Astrocyte of the cerebellum (primary cell): Measurements from ENCODE around the gene PCDHGA11.
"Not testable (repeated sequence)": the region's sequence is repeated elsewhere in the genome, so short reads cannot be mapped to it uniquely, and the experiment has no call there.

Experiments used
- DNase-seq: peaks from one replicate; pipeline ENCODE4 v3.0.0-alpha.2; 2011; ENCODE audit warnings: low read depth
- H3K4me3 ChIP-seq: 2 replicates; pipeline ENCODE4 v1.5.1; 2011; ENCODE audit warnings: mild to moderate bottlenecking, low read depth, low read length, moderate library complexity
- CTCF ChIP-seq: IDR thresholded peaks from 2 replicates; pipeline ENCODE4 v1.5.1; 2012; ENCODE audit warnings: low read length, low read depth, moderate library complexity, mild to moderate bottlenecking; ENCODE audit errors: missing control alignments
- in situ Hi-C: cut with HindIII; loops from 2 replicates; pipeline ENCODE4 v1.10.0; 2017; ENCODE audit warnings: low sequenced_read_pairs

PCDHGA11 gene

GRCh38 chr5:141392429-141393198 is 28.2 kb upstream of the PCDHGA11 start, which contains the start of gene PCDHGA8:
Gene PCDHGA8, plus strand, starts transcription at chr5:141392633. Its CDS starts 181 bp downstream, at chr5:141392814.
- in situ Hi-C loops, result no loop called here
- H3K4me3 ChIP-seq, result no peak within 1 kb of the TSS
- peak; percentile 9 for TF ChIP-seq CTCF
- DNase-seq, result no peak

GRCh38 chr5:141393267-141393666 is 27.6 kb upstream of the PCDHGA11 start:
- in situ Hi-C loops, result no loop called here
- no peak for TF ChIP-seq CTCF
- DNase-seq, result no peak
- no peak overlapping the region for H3K4me3 ChIP-seq

GRCh38 chr5:141394401-141395187 is 26.3 kb upstream of the PCDHGA11 start:
- DNase-seq, H3K4me3 ChIP-seq, in situ Hi-C loops: not testable (repeated sequence)

GRCh38 chr5:141397756-141398551 is 22.9 kb upstream of the PCDHGA11 start, which contains the start of gene PCDHGB5:
Gene PCDHGB5, plus strand, starts transcription at chr5:141397947. Its CDS starts 181 bp downstream, at chr5:141398128.
- in situ Hi-C loops, DNase-seq: not testable (repeated sequence)
- peak within 1 kb of the TSS; percentile 25 for H3K4me3 ChIP-seq
- peak; percentile 60 for TF ChIP-seq CTCF

- TF ChIP-seq CTCF, result no peak
- in situ Hi-C loops, result no loop called here
- no peak overlapping the region for H3K4me3 ChIP-seq
- DNase-seq, result no peak
These were observed 22.2 kb upstream of the PCDHGA11 start for GRCh38 chr5:141398608-141399007.

GRCh38 chr5:141399555-141400258 is 21.1 kb upstream of the PCDHGA11 start:
- no peak for DNase-seq
- H3K4me3 ChIP-seq, result no peak overlapping the region
- no peak for TF ChIP-seq CTCF
- in situ Hi-C loops, result no loop called here
